Ecto neural progenitor cell (in vitro differentiated cells): Measurements from ENCODE around the gene ZBTB5.
"Not testable (repeated sequence)": the region's sequence is repeated elsewhere in the genome, so short reads cannot be mapped to it uniquely, and the experiment has no call there.

Experiments used
- DNase-seq: peaks from one replicate; pipeline ENCODE4 v3.0.0-alpha.2; 2018; ENCODE audit warnings: low spot score

The ZBTB5 gene

DNA sequence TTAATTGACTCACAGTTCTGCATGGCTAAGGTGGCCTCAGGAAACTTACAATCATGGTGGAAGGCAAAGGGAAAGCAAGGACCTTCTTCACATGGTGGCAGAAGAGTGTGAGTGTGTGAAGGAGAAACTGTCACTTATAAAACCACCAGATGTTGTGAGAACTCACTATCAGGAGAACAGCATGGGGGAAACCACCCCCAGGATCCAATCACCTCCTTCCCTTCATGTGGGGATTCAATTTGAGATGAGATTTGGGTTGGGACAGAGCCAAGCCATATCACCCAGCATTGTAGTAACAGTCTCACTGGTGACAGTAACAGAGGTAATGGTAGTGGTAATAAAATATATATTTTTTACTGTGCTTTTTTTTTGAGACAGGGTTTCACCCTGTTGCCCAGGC lies 18.1 kb downstream of the ZBTB5 start:
- no peak for DNase-seq

DNA sequence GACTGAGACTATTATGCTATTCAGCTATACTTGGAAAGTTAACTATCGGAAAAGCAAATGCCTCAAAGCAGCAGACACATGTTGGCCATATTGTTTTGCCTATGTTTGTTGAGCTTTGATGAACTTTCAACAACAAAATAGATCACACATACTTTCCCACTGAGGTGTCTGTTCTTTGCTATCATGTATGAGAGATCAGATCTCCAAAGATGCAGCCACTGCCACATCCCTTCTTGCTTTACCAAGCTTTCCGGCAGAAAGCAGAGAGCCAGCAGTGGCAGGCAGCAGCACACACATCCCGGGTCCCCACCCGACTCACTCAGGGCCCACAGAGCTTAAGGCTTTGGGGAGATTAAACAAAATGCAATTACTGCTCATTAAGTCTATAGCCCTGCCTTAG lies 18.8 kb downstream of the ZBTB5 start:
- no peak for DNase-seq

DNA sequence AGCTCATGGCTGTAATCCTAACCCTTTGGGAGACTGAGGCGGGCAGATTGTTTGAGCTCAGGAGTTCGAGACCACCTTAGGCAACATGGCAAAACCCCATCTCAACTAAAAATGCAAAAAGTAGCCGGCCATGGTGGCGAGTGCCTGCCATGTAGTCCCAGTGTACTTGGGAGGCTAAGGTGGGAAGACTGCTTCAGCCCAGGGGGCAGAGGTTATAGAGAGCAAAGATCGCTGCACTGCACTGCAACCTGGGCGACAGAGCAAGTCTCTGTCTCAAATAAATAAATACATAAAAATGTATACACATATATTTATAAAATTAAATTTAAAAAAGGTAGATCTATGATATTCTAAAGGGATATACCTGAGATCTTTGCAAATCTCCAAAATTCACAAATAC lies 19.4 kb downstream of the ZBTB5 start:
- no peak for DNase-seq

DNA sequence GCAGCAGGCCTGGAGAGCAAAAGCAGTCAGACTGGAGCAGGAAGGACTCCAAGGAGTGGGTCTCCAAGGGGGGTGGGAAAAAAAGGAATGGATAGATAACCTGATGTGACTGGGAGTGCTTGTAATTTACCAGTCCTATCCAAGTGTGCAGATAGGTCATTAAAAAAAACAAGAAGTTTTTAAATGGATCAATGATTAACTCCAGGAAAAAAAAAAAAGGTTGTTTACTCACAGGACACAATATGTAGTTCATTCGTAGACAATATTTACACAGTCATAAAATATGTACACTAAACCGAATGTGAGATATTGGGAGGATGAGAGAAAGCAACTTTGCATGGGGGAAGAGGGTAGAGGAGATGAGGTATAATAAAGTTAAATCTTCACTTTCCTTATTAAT lies 20.4 kb downstream of the ZBTB5 start:
- no peak for DNase-seq

DNA sequence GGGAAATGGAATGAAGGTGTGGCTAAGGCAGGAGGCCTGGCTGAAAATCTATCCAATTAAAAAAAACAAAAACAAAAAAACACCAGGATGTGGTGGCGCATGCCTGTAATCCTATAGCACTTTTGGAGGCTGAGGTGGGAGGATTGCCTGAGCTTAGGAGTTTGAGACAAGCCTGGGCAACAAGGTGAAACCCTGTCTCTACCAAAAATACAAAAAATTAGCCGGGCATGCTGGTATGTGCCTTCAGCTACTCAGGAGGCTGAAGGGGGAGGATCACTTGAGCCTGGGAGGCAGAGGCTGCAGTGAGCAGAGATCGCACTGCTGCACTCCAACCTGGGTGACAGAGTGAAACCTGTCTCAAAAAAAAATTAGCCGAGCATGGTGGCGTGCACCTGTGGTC lies 21.7 kb downstream of the ZBTB5 start:
- no peak for DNase-seq

DNA sequence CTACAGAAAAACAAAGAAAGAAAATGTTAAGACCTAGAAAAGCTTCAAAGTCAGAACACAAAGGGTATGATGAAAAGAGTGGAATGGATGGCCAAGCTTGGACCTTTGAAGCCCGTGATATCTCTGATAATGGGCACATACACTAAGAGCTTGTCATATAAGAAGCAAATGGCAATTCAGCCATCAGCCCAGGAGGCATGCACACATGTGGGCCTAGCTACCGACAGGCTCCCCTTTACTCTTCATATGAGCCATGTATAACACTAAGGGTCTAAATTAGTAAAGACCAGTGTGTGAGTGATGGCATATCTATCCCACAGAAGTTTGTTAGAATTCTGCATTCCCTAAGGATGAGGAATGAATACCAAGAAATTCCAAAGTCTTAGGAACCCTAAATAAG lies 22.7 kb downstream of the ZBTB5 start:
- no peak for DNase-seq

DNA sequence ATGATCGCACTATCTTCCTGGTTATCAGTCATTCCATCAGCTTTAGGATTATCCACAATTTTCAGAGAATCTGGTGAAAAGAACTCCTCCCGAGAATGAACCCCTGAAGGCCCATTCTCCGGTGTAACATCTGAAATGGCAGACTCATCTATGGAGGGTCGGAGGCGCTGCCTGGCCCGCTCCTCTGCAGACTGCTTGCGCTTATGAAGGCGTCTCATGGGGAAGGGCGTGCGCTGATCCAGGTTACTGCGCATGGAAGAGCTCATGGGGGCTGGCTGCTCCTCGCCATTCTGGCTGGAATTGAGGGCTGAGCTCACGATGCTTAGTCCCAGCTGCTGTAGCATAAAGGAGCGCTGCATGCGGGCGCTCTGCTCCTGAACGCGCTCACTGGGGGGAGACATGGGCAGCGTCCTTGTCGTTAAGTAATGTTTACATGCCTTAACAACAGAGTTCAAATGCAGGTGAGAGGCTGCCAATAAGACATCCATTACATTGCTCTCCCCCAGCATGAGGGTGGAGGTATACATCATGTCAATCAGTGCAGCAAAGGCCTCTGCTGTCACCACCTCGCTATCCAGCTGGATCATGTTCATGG lies 23.4 kb downstream of the ZBTB5 start:
- DNase-seq = no peak

DNA sequence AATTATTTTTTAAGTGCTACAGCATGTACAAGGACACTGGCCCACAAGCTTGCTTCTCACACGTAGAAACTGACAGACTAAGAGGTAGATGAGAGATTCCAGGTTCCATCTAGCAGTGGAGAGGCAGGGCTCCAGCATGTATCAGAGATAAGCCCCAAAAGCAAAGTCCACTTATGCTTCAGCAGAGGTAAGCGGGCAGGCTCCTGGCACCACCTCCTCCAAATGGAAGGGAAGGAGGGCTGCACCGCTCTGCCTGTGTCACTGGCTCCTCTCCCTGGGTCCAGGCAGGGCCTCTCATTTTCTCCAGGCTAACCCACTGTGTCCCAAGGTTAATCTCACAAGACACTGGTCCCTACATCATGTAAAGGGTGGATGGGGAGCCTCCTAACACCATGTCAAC lies 26.9 kb downstream of the ZBTB5 start:
- DNase-seq = no peak

DNA sequence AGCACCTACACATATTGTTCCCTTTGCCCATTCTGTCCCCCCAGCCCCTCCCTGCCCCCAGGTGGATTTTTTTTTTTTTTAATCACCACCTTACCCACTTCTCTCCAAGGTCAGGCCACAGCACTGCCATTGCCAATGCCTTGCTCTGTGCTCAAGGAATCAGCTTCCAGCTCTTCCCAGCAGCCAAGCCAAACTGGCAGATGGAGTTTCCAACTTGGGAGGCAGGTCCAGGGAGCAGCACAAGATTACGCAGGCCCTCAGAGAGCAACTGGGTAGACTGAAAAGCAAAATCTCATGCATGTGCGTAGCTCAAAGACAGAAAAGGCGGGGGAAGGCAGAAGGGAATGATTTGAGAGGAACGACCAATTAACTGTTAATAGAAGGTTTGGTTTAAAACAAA lies 27.6 kb downstream of the ZBTB5 start:
- DNase-seq = no peak

DNA sequence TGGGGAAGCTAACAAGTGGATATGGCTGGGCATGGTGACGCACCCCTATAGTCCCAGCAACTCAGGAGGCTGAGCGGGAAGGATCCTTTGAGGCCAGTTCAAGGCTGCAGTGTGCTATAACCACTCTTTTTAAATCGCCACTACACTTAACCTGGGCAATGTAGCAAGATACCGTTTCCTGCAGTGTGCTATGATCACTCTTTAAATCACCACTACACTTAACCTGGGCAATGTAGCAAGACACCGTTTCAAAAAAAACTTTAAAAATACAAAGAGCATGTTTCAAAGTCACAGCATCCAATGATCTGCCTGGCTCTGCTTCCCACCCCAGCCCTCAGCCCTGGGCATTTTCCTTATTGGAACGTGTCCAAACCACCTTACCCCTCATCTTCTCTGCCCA lies 28.2 kb downstream of the ZBTB5 start:
- no peak for DNase-seq

DNA sequence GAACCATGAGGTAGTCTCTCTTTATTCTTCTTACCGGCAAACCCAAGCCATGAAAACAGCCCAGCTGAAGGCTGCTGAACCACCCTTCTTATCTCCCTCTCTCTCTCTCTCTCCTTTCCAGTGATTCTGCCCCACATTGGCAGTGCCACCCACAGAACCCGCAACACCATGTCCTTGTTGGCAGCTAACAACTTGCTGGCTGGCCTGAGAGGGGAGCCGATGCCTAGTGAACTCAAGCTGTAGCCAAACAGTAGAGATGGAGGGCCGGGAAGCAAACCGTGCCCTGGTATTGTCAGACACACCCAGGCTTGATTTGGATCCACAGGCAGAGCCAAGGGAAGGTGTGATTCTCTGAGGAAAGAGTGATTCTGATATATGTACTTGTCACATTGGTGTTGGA lies 28.7 kb downstream of the ZBTB5 start:
- no peak for DNase-seq

DNA sequence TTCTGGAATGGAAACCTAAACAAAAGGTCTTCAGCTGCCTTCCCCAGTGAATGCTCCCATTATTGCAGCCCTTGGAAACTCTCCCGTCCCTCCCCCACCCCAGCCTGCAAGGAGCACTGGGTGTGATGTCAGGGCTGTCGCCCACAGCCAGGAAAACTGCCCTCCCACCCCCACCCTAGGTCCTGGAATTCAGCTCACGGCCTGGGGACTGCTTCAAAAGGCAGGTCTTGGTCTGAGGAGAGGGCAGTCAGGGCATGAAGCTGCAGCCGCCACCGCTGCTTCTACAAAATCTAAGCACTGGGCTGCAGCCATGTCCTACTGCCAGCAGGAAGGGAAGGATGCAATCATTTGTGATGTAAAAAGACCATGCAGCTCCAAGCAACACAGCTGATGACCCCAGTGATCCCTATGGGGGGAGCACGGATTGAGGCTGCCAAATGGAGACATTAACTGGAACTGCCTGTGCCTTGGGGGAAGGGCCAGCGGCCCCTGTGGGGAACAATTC lies 31.3 kb downstream of the ZBTB5 start:
- peak; percentile 65 for DNase-seq

DNA sequence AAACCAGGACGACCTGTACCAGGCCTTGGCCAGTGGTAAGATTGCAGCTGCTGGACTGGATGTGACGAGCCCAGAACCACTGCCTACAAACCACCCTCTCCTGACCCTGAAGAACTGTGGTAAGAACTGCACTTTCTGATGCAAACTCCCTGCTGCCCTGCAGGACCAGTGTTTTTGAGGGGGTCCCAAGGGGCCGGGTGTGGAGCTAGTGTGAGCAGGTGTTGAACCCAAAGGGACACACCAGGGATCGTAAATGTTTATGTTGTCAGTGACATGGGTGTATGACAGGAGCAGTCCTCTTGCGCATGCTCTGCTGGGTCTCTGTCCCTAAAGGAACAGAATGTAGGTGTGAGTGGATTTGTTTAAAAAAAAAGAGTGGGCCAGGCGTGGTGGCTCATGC lies 33.2 kb downstream of the ZBTB5 start:
- peak; percentile 37 for DNase-seq

DNA sequence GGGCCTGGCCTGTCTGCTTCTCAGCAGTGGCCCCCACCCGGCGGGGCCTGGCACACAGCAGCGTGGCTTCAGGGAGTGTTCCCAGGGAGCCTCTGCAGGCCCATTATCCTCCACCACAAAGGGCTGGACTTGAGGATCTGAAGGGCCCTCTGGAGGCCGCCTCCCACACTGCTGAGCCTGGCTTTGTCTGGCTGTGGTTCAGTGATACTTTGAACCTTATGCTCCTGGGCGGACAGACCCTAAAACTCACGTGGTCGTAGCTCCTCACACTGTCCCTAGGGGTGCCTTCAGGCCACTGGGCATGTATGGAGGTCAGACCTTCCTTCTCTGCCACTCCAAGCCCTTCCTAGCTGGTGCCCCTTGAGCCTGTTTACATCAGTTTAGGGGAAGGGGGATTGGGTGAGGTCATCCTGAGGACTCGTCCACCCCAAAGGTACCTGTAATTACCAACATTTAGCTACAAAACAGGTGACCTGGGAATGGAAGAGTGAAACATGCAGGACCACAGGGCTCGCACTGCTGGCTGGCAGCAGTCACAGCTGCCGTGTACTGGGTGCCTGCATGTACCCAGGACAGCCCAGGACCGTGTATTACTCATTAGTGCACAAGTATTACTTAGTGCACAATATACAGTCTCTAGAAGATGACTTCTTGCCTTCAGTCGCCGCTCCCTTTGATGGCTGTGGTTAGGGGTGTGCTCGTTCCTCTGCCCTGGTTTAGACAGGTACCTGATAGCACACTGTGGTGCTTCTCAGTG lies 34.2 kb downstream of the ZBTB5 start:
- peak; percentile 64 for DNase-seq

DNA sequence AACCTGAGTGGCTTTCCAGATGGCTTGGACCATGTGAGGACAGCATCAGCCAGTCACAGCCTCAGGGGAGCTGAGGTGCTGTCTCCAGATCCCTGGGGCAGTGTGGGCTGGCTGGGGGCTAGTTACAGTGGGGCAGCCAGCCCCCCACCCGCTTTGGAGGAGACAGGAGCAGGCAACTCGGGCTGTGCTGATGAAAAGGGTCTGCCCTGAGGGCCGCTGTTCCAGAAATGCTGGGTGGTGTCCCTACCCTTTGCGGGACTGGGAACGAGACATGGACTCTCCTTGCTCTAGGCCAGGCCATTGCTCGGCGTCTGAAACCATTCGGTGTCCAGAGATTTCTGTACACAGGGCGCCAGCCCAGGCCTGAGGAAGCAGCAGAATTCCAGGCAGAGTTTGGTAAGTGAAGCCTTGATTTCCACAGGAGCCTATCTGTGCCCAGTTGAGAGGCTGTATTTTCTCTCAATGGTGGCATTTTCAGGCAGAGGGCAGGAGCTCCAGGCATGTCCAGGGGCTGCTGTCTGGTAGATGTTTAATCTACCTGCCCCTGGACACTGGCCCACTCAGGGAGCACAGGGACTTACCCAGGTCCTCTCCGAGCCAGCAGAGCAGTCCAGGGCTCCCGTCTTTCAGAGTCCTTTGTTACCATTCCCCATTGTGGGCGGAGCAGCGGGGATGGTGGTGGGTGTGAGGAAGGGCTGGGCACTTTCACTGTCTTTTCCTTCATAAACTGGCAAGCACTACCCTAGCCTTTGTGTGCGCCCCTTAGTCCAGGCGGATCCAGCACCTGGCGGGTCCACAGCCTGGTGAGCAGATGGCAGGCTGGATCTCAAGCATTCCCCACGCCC lies 35.6 kb downstream of the ZBTB5 start:
- peak; percentile 40 for DNase-seq

DNA sequence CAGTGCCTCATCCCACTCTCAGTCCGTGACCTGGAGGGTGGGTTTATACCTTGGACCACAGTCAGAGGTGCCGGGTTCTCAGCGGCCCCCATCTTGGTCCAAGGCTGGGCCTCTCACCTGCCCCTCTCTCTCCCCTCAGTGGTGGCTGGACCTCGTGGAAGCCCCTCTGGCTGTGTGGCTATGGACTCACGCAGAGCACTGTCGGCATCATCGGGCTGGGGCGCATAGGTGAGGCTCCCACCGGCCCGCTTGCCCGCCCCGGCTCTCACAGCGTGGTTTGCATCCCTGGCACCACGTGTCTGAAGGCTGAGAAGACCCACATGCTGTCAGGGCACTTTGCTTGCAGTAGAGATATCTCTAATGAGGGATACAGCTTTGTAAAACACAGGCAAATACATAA lies 36.9 kb downstream of the ZBTB5 start:
- no peak for DNase-seq

DNA sequence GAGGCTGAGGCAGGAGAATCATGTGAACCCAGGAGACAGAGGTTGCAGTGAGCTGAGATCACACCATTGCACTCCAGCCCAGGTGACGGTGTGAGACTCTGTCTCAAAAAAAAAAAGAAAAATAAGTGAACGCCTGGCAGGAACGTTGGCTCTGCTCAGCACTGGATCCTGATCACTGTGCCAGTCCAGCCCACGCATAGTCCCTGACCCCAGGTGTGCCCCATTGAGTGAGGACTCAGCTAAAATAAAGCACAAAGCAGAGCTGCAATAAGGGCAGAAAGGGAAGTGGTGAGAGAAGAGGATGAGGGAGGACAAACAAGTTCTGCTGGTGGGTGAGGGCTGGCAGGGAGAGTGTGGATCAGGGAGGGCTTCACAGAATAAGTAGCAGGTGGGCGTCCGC lies 38.4 kb downstream of the ZBTB5 start:
- no peak for DNase-seq

DNA sequence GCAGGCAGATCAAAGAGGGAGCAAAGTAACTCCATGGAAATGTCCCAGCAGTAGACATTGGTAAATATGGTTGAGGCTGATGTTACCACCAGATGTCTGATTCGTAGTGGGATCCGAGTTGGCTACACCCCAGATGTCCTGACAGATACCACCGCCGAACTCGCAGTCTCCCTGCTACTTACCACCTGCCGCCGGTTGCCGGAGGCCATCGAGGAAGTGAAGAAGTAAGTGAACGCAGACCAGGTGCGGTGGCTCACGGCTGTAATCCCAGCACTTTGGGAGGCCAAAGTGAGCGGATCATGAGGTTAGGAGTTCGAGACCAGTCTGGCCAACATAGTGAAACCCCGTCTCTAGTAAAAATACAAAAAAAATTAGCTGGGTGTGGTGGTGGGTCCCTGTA lies 38.8 kb downstream of the ZBTB5 start:
- not testable (repeated sequence) for DNase-seq

DNA sequence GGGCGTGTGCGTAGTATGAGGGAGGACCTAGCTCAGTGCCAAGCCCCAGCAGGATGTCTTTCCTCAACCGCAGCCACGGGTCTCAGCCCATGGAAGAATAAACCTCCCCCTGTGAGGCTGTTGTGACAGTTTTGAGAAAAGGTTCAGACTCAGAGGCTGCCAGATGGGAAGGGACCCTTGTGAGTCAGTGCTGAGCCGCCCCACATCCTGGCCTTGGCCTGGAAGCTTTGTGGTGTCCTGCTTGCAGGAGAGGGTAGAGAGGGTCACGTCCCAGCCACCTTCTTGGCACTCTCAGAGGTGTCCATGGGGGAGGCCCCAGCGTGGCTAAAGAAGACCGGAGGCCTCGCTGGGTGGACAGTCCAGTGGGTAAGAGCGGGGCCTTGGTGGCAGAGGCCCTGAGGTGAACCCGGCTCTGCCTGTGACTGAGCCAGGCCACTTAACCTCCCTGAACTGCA lies 39.9 kb downstream of the ZBTB5 start:
- no peak for DNase-seq

DNA sequence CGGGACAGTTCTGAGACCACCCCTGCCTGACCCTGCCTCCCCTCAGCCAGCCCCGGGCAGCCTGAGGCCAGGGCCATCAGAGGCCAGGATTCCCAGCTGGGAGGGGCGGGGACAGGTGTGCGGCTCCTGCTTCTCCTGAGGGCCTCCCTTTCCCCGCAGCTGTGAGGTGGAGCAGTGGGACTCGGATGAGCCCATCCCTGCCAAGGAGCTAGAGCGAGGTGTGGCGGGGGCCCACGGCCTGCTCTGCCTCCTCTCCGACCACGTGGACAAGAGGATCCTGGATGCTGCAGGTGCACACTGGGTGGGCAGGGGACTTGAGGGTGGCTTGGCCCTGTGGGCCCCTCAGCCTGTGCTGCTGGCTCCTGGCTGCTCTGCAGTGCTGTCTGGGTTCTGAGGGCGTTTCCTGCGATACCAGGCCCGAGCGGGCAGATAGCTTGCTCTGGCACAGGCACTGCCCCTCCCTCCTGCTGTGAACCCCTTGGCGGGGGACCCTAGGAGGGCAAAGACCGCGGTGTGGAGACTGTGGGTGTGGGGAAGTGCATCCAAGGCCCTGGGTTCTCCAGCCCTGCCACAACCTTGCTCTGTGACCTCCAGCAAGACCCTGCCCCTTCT lies 40.5 kb downstream of the ZBTB5 start:
- no peak for DNase-seq

DNA sequence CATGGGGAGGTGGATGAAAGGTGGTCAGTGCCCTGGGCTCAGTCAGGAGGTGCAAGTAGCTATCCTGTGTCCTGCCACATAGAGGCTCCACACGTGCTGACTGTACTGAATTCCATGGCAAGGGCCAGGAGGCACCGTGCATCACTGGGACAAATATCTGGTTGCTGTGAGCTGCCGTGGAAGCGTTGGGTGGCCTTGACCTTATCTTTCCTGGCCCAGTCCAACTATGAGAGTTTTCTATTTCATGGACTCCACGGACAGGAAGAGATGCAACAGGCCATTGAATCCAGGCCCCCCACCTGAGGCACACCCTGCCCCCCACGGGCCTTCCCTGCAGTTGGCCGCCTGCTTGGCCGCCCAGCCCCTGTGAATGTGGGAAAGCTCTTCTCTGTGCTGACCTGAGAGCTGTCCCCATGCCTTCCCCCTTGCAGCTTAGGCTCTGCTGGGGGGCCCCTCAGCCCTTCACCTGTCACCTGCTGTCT lies 41.0 kb downstream of the ZBTB5 start:
- no peak for DNase-seq

DNA sequence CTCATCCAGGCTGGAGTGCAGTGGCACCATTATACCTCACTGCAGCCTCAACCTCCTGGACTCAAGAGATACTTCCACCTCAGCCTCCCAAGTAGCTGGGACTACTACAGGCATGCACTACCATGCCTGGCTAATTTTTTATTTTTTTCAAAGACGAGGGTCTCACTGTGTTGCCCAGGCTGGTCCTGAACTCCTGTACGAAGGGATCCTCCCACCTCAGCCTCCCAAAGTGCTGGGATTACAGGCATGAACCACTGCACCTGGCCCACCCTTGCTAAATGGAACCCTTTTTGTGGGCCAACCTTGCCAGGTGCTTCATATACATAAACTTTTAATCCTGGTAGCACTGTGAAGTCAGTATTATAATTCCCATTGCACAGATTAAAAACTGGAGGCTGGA lies 41.7 kb downstream of the ZBTB5 start:
- no peak for DNase-seq
